Stomach (tissue), 9 donors: ENCODE measurements around the gene SMCO3. TPM values are rescaled to one million over a fixed set of nuclear protein-coding genes. Genes with fewer than 3 reads are reported as not detected.

Source experiments
- DNase-seq, 2 donors: peaks; one replicate each; pipeline versions ENCODE4 v3.0.0 to v3.0.0-alpha.2; 2013 to 2019
- H3K27ac ChIP-seq, 5 donors: fragments of 200-600 bp in 4 of 5; sonication (generic) in 4 of 5; one replicate each; pipeline ENCODE4 v1.5.1; 2013 to 2019; ENCODE audit warnings: mild to moderate bottlenecking in 1 of 5, moderate library complexity in 1 of 5
- H3K27me3 ChIP-seq, 3 donors: fragments of 200-600 bp; sonication (generic); one replicate each; pipeline ENCODE4 v1.5.1; 2017 to 2019; ENCODE audit warnings: mixed run types in 1 of 3
- H3K36me3 ChIP-seq, 4 donors: fragments of 200-600 bp; sonication (generic); 1 replicate in 3 of 4; 2 replicates in 1 of 4; pipeline ENCODE4 v1.5.1; 2016 to 2019
- H3K4me1 ChIP-seq, 4 donors: fragments of 200-600 bp; sonication (generic); one replicate each; pipeline ENCODE4 v1.5.1; 2016 to 2019
- H3K4me3 ChIP-seq, 4 donors: fragments of 200-600 bp; sonication (generic) in 3 of 4; one replicate each; pipeline ENCODE4 v1.5.1; 2016 to 2019; ENCODE audit warnings: mild to moderate bottlenecking in 1 of 4
- H3K9me3 ChIP-seq, 4 donors: fragments of 200-600 bp; sonication (generic); one replicate each; pipeline ENCODE4 v1.5.1; 2016 to 2019
- CTCF ChIP-seq, 7 experiments: fragments of 450-650 bp in 4 of 7; fragments of 200-600 bp in 3 of 7; sonication (generic) in 3 of 7; IDR thresholded peaks; one replicate each; pipeline ENCODE4 v1.5.1; 2016 to 2019; ENCODE audit warnings: antibody characterized with exemption in 7 of 7, control low read depth in 2 of 7, mild to moderate bottlenecking in 1 of 7
- EP300 ChIP-seq: sonication (generic); formaldehyde crosslinking; IDR thresholded peaks from one replicate; pipeline ENCODE4 v1.6.1; 2017; ENCODE audit warnings: antibody characterized with exemption
- POLR2A ChIP-seq, 4 donors: fragments of 450-650 bp; IDR thresholded peaks; one replicate each; pipeline ENCODE4 v1.6.1; 2016; ENCODE audit warnings: antibody characterized with exemption in 4 of 4, control low read depth in 2 of 4, mild to moderate bottlenecking in 1 of 4, moderate library complexity in 1 of 4
- POLR2AphosphoS5 ChIP-seq, 3 donors: sonication (generic); formaldehyde crosslinking; IDR thresholded peaks; one replicate each; pipeline ENCODE4 v1.6.1; 2016; ENCODE audit warnings: antibody characterized with exemption in 3 of 3
- WGBS, 5 donors: extraction: QIAGEN DNeasy Blood & Tissue Kit in 3 of 5; methylation state at CpG; one replicate each; pipeline versions ENCODE4 v1.1.5 to v1.1.7; 2013 to 2018; 5-methylcytosine and 5-hydroxymethylcytosine counted together
- intact Hi-C: fragments of 100-400 bp; cut with DNase I; formaldehyde crosslinking; loops from one replicate; pipeline ENCODE4 v1.15.1; 2023; ENCODE audit warnings: low total_unique reads
- polyA plus RNA-seq, 3 donors: library from polyadenylated mRNA; stranded (reverse); fragments of 200-250 nt; gene quantifications; one replicate each; pipeline ENCODE4 v1.2.3, GENCODE V29; 2013
- total RNA-seq, 5 donors: library from RNA; depleted of rRNA; stranded (reverse); fragments of >200 nt; gene quantifications; one replicate each; pipeline versions ENCODE4 v1.1.0 to v1.2.3, GENCODE V29; 2014 to 2016
- donor health status: healthy with polysubstance abuse.
- donor health status: Bipolar disorder and iron deficiency.
- donor health status: healthy.

Gene SMCO3
- total and polyA plus RNA-seq, 8 donors: 2.4 TPM; not detected in 7

GRCh38 chr12:14777271-14777670 lies 36.7 kb downstream of the SMCO3 start:
- intact Hi-C loops: no loop called here
- WGBS, 5 donors: 20 to 50% (median 26%) methylated on average over 3 of the region's 3 CpGs
- no peak for TF ChIP-seq POLR2A (IDR thresholded peaks at IDR 0.05)
- peak in 2 of 3 donors; percentile 53 to 74 for TF ChIP-seq POLR2AphosphoS5 (IDR thresholded peaks at IDR 0.05)

GRCh38 chr12:14776236-14776961 lies 37.6 kb downstream of the SMCO3 start:
- intact Hi-C loops: no loop called here

More at GRCh38 chr12:14777271-14777670, 36.7 kb downstream of the SMCO3 start:
- Histone ChIP-seq H3K4me3 (no peak overlapping the region), H3K9me3 (no peaks in the 10 kb centered on the region), H3K4me1 (peaks cover 16 to 46% (median 27%) of the 10 kb centered on the region in 4 donors), H3K36me3 (no peaks in the 10 kb centered on the region), H3K27me3 (no peaks in the 10 kb centered on the region), H3K27ac (peak overlapping the region; percentile 6 to 99 (median 96))
- peak; percentile 72 to 84 for DNase-seq

GRCh38 chr12:14775636-14775980 lies 38.4 kb downstream of the SMCO3 start:
- H3K36me3 ChIP-seq: no peaks in the 10 kb centered on the region
- peak in 1 of 2 donors; percentile 60 for DNase-seq
- intact Hi-C loops: no loop called here
- no peaks in the 10 kb centered on the region for H3K27me3 ChIP-seq
- H3K27ac ChIP-seq: peak overlapping the region in 4 of 5 donors; percentile 96 to 99 (median 98)
- 16 to 38% (median 26%) methylated on average over 1 of the region's 1 CpG for WGBS, 5 donors
- peaks cover 16 to 53% (median 32%) of the 10 kb centered on the region in 4 donors for H3K4me1 ChIP-seq
- TF ChIP-seq POLR2A (IDR thresholded peaks at IDR 0.05) (no peak), CTCF (IDR thresholded peaks at IDR 0.05) (no peak), POLR2AphosphoS5 (IDR thresholded peaks at IDR 0.05) (no peak), EP300 (no peak)
- H3K9me3 ChIP-seq: no peaks in the 10 kb centered on the region
- peak overlapping the region; percentile 60 to 91 (median 73) for H3K4me3 ChIP-seq

More at GRCh38 chr12:14776236-14776961, 37.6 kb downstream of the SMCO3 start:
- H3K4me1 ChIP-seq: peaks cover 16 to 51% (median 30%) of the 10 kb centered on the region in 4 donors
- DNase-seq: peak in 1 of 2 donors; percentile 50
- H3K9me3 ChIP-seq: no peaks in the 10 kb centered on the region
- H3K27ac ChIP-seq: peak overlapping the region; percentile 52 to 99 (median 97)
- TF ChIP-seq EP300 (no peak), POLR2AphosphoS5 (IDR thresholded peaks at IDR 0.05) (no peak), CTCF (IDR thresholded peaks at IDR 0.05) (no peak), POLR2A (IDR thresholded peaks at IDR 0.05) (no peak)
- no peaks in the 10 kb centered on the region for H3K36me3 ChIP-seq
- peak overlapping the region in 3 of 4 donors; percentile 60 to 73 (median 73) for H3K4me3 ChIP-seq
- no peaks in the 10 kb centered on the region for H3K27me3 ChIP-seq
- 34 to 51% (median 45%) methylated on average over 5 of the region's 5 CpGs for WGBS, 5 donors

GRCh38 chr12:14774906-14775635 lies 38.9 kb downstream of the SMCO3 start:
- intact Hi-C loops: no loop called here
- Histone ChIP-seq H3K4me1 (peaks cover 16 to 48% (median 32%) of the 10 kb centered on the region in 4 donors), H3K4me3 (peak overlapping the region; percentile 60 to 91 (median 73)), H3K36me3 (no peaks in the 10 kb centered on the region), H3K9me3 (no peaks in the 10 kb centered on the region), H3K27ac (peak overlapping the region; percentile 92 to 99 (median 97)), H3K27me3 (no peaks in the 10 kb centered on the region)
- peak; percentile 56 to 82 for DNase-seq
- 1 to 4% (median 3%) methylated on average over 24 to 34 of the region's 34 CpGs for WGBS, 5 donors
- TF ChIP-seq POLR2AphosphoS5 (IDR thresholded peaks at IDR 0.05): peak in 1 of 3 donors; percentile 32
- no peak for TF ChIP-seq POLR2A (IDR thresholded peaks at IDR 0.05)
- no peak for TF ChIP-seq CTCF (IDR thresholded peaks at IDR 0.05)
- TF ChIP-seq EP300: no peak
